NCI-H2171 treated with DMSO at 0.1 percent for 48 hours (cell line): ENCODE results near the gene PHACTR2.
"Not testable (repeated sequence)": the region's sequence is repeated elsewhere in the genome, so short reads cannot be mapped to it uniquely, and the experiment has no call there.

ENCODE experiments used
- DNase-seq: peaks from one replicate; lab custom pipeline; 2025; lab: John Stamatoyannopoulos, UW

Gene PHACTR2

GRCh38 chr6:143677891-143678791 is at the start of gene PHACTR2:
PHACTR2 (plus strand) TSS chr6:143677965; CDS start chr6:143678164, 199 bp downstream.
- DNase-seq, result peak; percentile 5

- peak; percentile 2 for DNase-seq
These were observed 48.4 kb upstream of the PHACTR2 start for GRCh38 chr6:143629104-143630080.

- not testable (repeated sequence) for DNase-seq
These were observed 46.6 kb upstream of the PHACTR2 start for GRCh38 chr6:143631196-143631595.

GRCh38 chr6:143632894-143633293 is 44.9 kb upstream of the PHACTR2 start:
- DNase-seq, result no peak

- no peak for DNase-seq
These were observed 43.3 kb upstream of the PHACTR2 start for GRCh38 chr6:143634486-143634885.

GRCh38 chr6:143637691-143638090 is 40.1 kb upstream of the PHACTR2 start:
- DNase-seq, result no peak

GRCh38 chr6:143642403-143642802 is 35.4 kb upstream of the PHACTR2 start:
- DNase-seq, result no peak

- no peak for DNase-seq
These were observed 30.6 kb upstream of the PHACTR2 start for GRCh38 chr6:143647191-143647590.

GRCh38 chr6:143647732-143648131 is 30.0 kb upstream of the PHACTR2 start:
- no peak for DNase-seq

- DNase-seq, result not testable (repeated sequence)
These were observed 28.4 kb upstream of the PHACTR2 start for GRCh38 chr6:143649319-143649718.

GRCh38 chr6:143651328-143651727 is 26.4 kb upstream of the PHACTR2 start:
- not testable (repeated sequence) for DNase-seq

- peak; percentile 70 for DNase-seq
These were observed 24.9 kb upstream of the PHACTR2 start for GRCh38 chr6:143652841-143653331.

GRCh38 chr6:143655541-143655940 is 22.2 kb upstream of the PHACTR2 start:
- DNase-seq, result no peak

GRCh38 chr6:143656026-143656425 is 21.7 kb upstream of the PHACTR2 start:
- DNase-seq, result no peak

GRCh38 chr6:143657809-143658208 is 20.0 kb upstream of the PHACTR2 start:
- no peak for DNase-seq

GRCh38 chr6:143660170-143660569 is 17.6 kb upstream of the PHACTR2 start:
- not testable (repeated sequence) for DNase-seq

- DNase-seq, result no peak
These were observed 13.6 kb upstream of the PHACTR2 start for GRCh38 chr6:143664171-143664570.

GRCh38 chr6:143666007-143666406 is 11.8 kb upstream of the PHACTR2 start:
- DNase-seq, result not testable (repeated sequence)

- not testable (repeated sequence) for DNase-seq
These were observed 8.3 kb upstream of the PHACTR2 start for GRCh38 chr6:143669483-143669882.

- no peak for DNase-seq
These were observed 4.1 kb upstream of the PHACTR2 start for GRCh38 chr6:143673669-143674068.

GRCh38 chr6:143674483-143675381 is 3.0 kb upstream of the PHACTR2 start:
- no peak for DNase-seq
